Motor neuron (in vitro differentiated cells): ENCODE results near the gene CSKMT. TPM values are rescaled to one million over a fixed set of nuclear protein-coding genes. Genes with fewer than 3 reads are reported as not detected.
"Not testable (repeated sequence)": the region's sequence is repeated elsewhere in the genome, so short reads cannot be mapped to it uniquely, and the experiment has no call there.

ENCODE experiments used
- ATAC-seq, 8 experiments: fragments of 200-7000 bp; cut with Tn5 transposase; replicated peaks in 6 of 8; 2 replicates each; pipeline ENCODE4 v1.8.0; 2021; ENCODE audit warnings: mild to moderate bottlenecking in 8 of 8, moderate library complexity in 8 of 8
- H3K27ac ChIP-seq, 2 donors: fragments of 250-450 bp; sonication (Bioruptor Pico); 2 replicates each; pipeline ENCODE4 v1.9.0; 2021; ENCODE audit warnings: antibody characterized with exemption in 2 of 2, mild to moderate bottlenecking in 2 of 2, moderate library complexity in 1 of 2
- H3K4me1 ChIP-seq, 2 donors: fragments of 250-450 bp; sonication (Bioruptor Pico); replicated peaks in 1 of 2; 2 replicates each; pipeline ENCODE4 v1.6.1; 2021; ENCODE audit warnings: antibody characterized with exemption in 2 of 2, mild to moderate bottlenecking in 2 of 2, moderate library complexity in 1 of 2
- H3K4me3 ChIP-seq, 5 donors: fragments of 250-450 bp; sonication (Bioruptor Pico); 2 replicates each; pipeline ENCODE4 v1.9.0; 2021; ENCODE audit warnings: antibody characterized with exemption in 5 of 5, mild to moderate bottlenecking in 5 of 5, moderate library complexity in 4 of 5
- WGBS, 10 experiments: fragments of 450-650 bp; shearing (Covaris generic); methylation state at CpG; one replicate each; pipeline ENCODE4 v1.0.0; 2022; 5-methylcytosine and 5-hydroxymethylcytosine counted together
- in situ Hi-C, 9 experiments: fragments of 400-800 bp; cut with MboI; loops; one replicate each; pipeline ENCODE4 v1.15.0; 2021; ENCODE audit warnings: low sequenced_read_pairs in 9 of 9, low pct_unique_long_range_greater_than_20kb in 2 of 9; ENCODE audit not compliant: unreplicated experiment in 9 of 9
- total RNA-seq, 8 experiments: library from RNA; unstranded; fragments of 300-600 nt; gene quantifications; 2 replicates each; pipeline versions ENCODE4 v1.2.3 to v1.2.4, GENCODE V29; 2022

The CSKMT gene
- total RNA-seq, 8 experiments from 2014 or later, result 25.7 to 90.2 (median 37.9) TPM

- H3K27ac ChIP-seq, result peak within 1 kb of the TSS; percentile 62 to 71
- H3K4me1 ChIP-seq, result peaks cover 10 to 12% of the 10 kb centered on the region in 2 donors
- in situ Hi-C loops, result no loop called here
- WGBS, 10 experiments, result 0 to 90% (median 16%) methylated on average over 2 to 31 of the region's 55 CpGs
- peak; percentile 77 to 92 (median 90) for ATAC-seq
- H3K4me3 ChIP-seq, result peak within 1 kb of the TSS; percentile 71 to 100 (median 98)
Measured at GRCh38 chr11:62678770-62679696, 13.9 kb downstream of the CSKMT start, which contains the start of gene UBXN1. UBXN1 (minus strand) TSS chr11:62679073; CDS start chr11:62678923, 150 bp downstream.

- 17 to 86% (median 79%) methylated on average over 1 to 4 of the region's 4 CpGs; no CpG with 5 or more reads in 2 of the 10 experiments for WGBS, 10 experiments
- no peak overlapping the region for H3K27ac ChIP-seq
- peak; percentile 61 to 82 (median 66) for ATAC-seq
- in situ Hi-C loops, result no loop called here
- H3K4me3 ChIP-seq, result no peak overlapping the region
- H3K4me1 ChIP-seq, result peaks cover 10 to 12% of the 10 kb centered on the region in 2 donors
Measured at GRCh38 chr11:62680825-62681240, 15.7 kb downstream of the CSKMT start.

- in situ Hi-C loops, result no loop called here
- Histone ChIP-seq H3K4me1 (peaks cover 10 to 12% of the 10 kb centered on the region in 2 donors), H3K4me3 (no peak overlapping the region), H3K27ac (no peak overlapping the region)
- no peak for ATAC-seq
- WGBS, 10 experiments, result 72 to 100% (median 93%) methylated on average over 1 to 5 of the region's 7 CpGs; no CpG with 5 or more reads in 1 of the 10 experiments
Measured at GRCh38 chr11:62682518-62682917, 17.4 kb downstream of the CSKMT start.

- Histone ChIP-seq H3K27ac (no peak overlapping the region), H3K4me3 (no peak overlapping the region), H3K4me1 (no peaks in the 10 kb centered on the region)
- peak in 7 of 8 experiments; percentile 6 to 45 (median 24) for ATAC-seq
- WGBS, 10 experiments, result 44 to 100% (median 86%) methylated on average over 1 to 24 of the region's 74 CpGs; no CpG with 5 or more reads in 1 of the 10 experiments
- in situ Hi-C loops, result no loop called here
Measured at GRCh38 chr11:62687508-62688396, 22.6 kb downstream of the CSKMT start.

GRCh38 chr11:62688491-62688890 is 23.4 kb downstream of the CSKMT start:
- Histone ChIP-seq H3K27ac (no peak overlapping the region), H3K4me1 (no peaks in the 10 kb centered on the region), H3K4me3 (no peak overlapping the region)
- in situ Hi-C loops, result no loop called here
- 0 to 60% (median 25%) methylated on average over 1 of the region's 1 CpG; no CpG with 5 or more reads in 3 of the 10 experiments for WGBS, 10 experiments
- ATAC-seq, result peak in 3 of 8 experiments; percentile 17 to 32 (median 28)

GRCh38 chr11:62689421-62690183 is 24.5 kb downstream of the CSKMT start, which contains the start of gene LRRN4CL:
LRRN4CL (minus strand) TSS chr11:62689530; CDS start chr11:62688508, 1,022 bp downstream.
- 0 to 100% (median 80%) methylated on average over 1 to 4 of the region's 11 CpGs; no CpG with 5 or more reads in 5 of the 10 experiments for WGBS, 10 experiments
- Histone ChIP-seq H3K4me1 (no peaks in the 10 kb centered on the region), H3K4me3 (no peak within 1 kb of the TSS), H3K27ac (no peak within 1 kb of the TSS)
- peak; percentile 38 to 85 (median 72) for ATAC-seq
- in situ Hi-C loops, result loop anchor here in 1 of 9 experiments (10.0 kb wide), 1 partner anchor 305 kb away; no protein-coding TSS in a partner anchor

GRCh38 chr11:62693624-62694023 is 28.5 kb downstream of the CSKMT start:
- H3K4me1 ChIP-seq, H3K27ac ChIP-seq, H3K4me3 ChIP-seq, ATAC-seq: not testable (repeated sequence)
- in situ Hi-C loops, result loop anchor here in 1 of 9 experiments (10.0 kb wide), 1 partner anchor 309 kb away; no protein-coding TSS in a partner anchor
- 90 to 100% (median 100%) methylated on average over 1 to 2 of the region's 4 CpGs; no CpG with 5 or more reads in 6 of the 10 experiments for WGBS, 10 experiments

GRCh38 chr11:62694455-62695167 is 29.5 kb downstream of the CSKMT start:
- WGBS, 10 experiments, result 6 to 90% (median 50%) methylated on average over 2 to 11 of the region's 14 CpGs; no CpG with 5 or more reads in 1 of the 10 experiments
- Histone ChIP-seq H3K27ac (no peak overlapping the region), H3K4me3 (no peak overlapping the region), H3K4me1 (no peaks in the 10 kb centered on the region)
- in situ Hi-C loops, result loop anchor here in 1 of 9 experiments (10.0 kb wide), 1 partner anchor 310 kb away; no protein-coding TSS in a partner anchor
- peak; percentile 48 to 96 (median 67) for ATAC-seq

GRCh38 chr11:62702246-62702645 is 37.1 kb downstream of the CSKMT start:
- H3K4me3 ChIP-seq, result no peak overlapping the region
- in situ Hi-C loops, result no loop called here
- peaks cover 5 to 6% of the 10 kb centered on the region in 2 donors for H3K4me1 ChIP-seq
- WGBS, 10 experiments, result 83 to 100% (median 96%) methylated on average over 1 to 6 of the region's 11 CpGs; no CpG with 5 or more reads in 7 of the 10 experiments
- no peak for ATAC-seq
- H3K27ac ChIP-seq, result no peak overlapping the region

- in situ Hi-C loops, H3K27ac ChIP-seq, ATAC-seq, H3K4me3 ChIP-seq: not testable (repeated sequence)
- 80 to 100% (median 100%) methylated on average over 1 to 3 of the region's 4 CpGs; no CpG with 5 or more reads in 3 of the 10 experiments for WGBS, 10 experiments
- H3K4me1 ChIP-seq, result peaks cover 11 to 20% of the 10 kb centered on the region in 2 donors
Measured at GRCh38 chr11:62703921-62704320, 38.8 kb downstream of the CSKMT start.

- Histone ChIP-seq H3K4me3 (peak overlapping the region; percentile 52 to 80 (median 61)), H3K4me1 (peaks cover 19 to 28% of the 10 kb centered on the region in 2 donors), H3K27ac (peak overlapping the region; percentile 35 to 58)
- in situ Hi-C loops, result no loop called here
- no peak for ATAC-seq
- WGBS, 10 experiments, result 30 to 61% (median 58%) methylated on average over 1 to 5 of the region's 7 CpGs; no CpG with 5 or more reads in 3 of the 10 experiments
Measured at GRCh38 chr11:62705413-62705812, 40.3 kb downstream of the CSKMT start.
